ENCODE data around the gene BTNL9.

DNA sequence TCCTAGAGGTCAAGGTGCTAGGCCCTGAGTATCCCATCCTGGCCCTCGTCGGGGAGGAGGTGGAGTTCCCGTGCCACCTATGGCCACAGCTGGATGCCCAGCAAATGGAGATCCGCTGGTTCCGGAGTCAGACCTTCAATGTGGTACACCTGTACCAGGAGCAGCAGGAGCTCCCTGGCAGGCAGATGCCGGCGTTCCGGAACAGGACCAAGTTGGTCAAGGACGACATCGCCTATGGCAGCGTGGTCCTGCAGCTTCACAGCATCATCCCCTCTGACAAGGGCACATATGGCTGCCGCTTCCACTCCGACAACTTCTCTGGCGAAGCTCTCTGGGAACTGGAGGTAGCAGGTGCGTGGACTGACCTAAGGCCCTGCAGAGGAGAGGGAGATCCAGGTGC, 7.9 kb downstream of the BTNL9 start:
- TF ChIP-seq POLR2A (IDR thresholded peaks at IDR 0.05; ENCODE audit: low read depth, low read length) = no peak
- no peak for TF ChIP-seq TAF1 (IDR thresholded peaks at IDR 0.05; ENCODE audit: low read depth, low read length)
- no peak for TF ChIP-seq POLR2AphosphoS5 (IDR thresholded peaks at IDR 0.05; ENCODE audit: low read depth, low read length)
- no peak for TF ChIP-seq PAX5 (IDR thresholded peaks at IDR 0.05; ENCODE audit: insufficient read depth, low read length, severe bottlenecking)

Measured in GM12891 (cell line).